ENCODE data around the gene ALDH18A1. TPM values are rescaled to one million over a fixed set of nuclear protein-coding genes. Genes with fewer than 3 reads are reported as not detected.

ALDH18A1 gene
- total RNA-seq, 1 experiment from 2014 or later: 166 TPM

- no peak overlapping the region for H3K4me3 Mint-ChIP-seq (ENCODE audit: unreplicated experiment)
- no peaks in the 10 kb centered on the region for H3K9me3 Mint-ChIP-seq (ENCODE audit: unreplicated experiment)
- no peak overlapping the region for H3K27ac Mint-ChIP-seq (ENCODE audit: unreplicated experiment)
- no peaks in the 10 kb centered on the region for H3K9me3 ChIP-seq
- no peak overlapping the region for H3K4me3 ChIP-seq (ENCODE audit: low read depth, low read length)
- intact Hi-C loops (cut with micrococcal nuclease; ENCODE audit: unreplicated experiment): no loop called here
- H3K4me1 ChIP-seq: peaks cover 6% of the 10 kb centered on the region; the same call in 1 of the 2 replicates
- no peaks in the 10 kb centered on the region for H3K27me3 ChIP-seq (replicated peaks; ENCODE audit: control insufficient read depth, insufficient read depth, low read length)
- no peaks in the 10 kb centered on the region for H3K27me3 Mint-ChIP-seq (ENCODE audit: insufficient read depth, unreplicated experiment)
- peaks cover 8% of the 10 kb centered on the region for H3K4me1 Mint-ChIP-seq (ENCODE audit: low read depth, unreplicated experiment)
- ChIA-PET POLR2A (no interaction called here), CTCF (no interaction called here)
- H3K36me3 ChIP-seq (ENCODE audit: control insufficient read depth, insufficient read depth, low read length): peaks cover 20% of the 10 kb centered on the region
- BruUV-seq (replicated peaks): no TSS peak
- no peak for TF ChIP-seq CTCF (IDR thresholded peaks at IDR 0.05; ENCODE audit: insufficient read depth in 1 of 2, low read depth in 1 of 2, low read length in 1 of 2, severe bottlenecking in 1 of 2, unreplicated experiment in 1 of 2)
- peaks cover 95% of the 10 kb centered on the region for H3K36me3 Mint-ChIP-seq (ENCODE audit: insufficient read depth, unreplicated experiment)
- DNase-seq: no peak
Measured at GRCh38 chr10:95610727-95611126, 45.8 kb downstream of the ALDH18A1 start.

GRCh38 chr10:95606922-95607321 is 49.6 kb downstream of the ALDH18A1 start:
- Histone ChIP-seq H3K4me3 (ENCODE audit: low read depth, low read length) (no peak overlapping the region), H3K4me1 (no peaks in the 10 kb centered on the region), H3K27me3 (replicated peaks; ENCODE audit: control insufficient read depth, insufficient read depth, low read length) (no peaks in the 10 kb centered on the region), H3K9me3 (no peaks in the 10 kb centered on the region), H3K36me3 (ENCODE audit: control insufficient read depth, insufficient read depth, low read length) (peaks cover 11% of the 10 kb centered on the region)
- H3K4me1 Mint-ChIP-seq (ENCODE audit: low read depth, unreplicated experiment): peaks cover 8% of the 10 kb centered on the region
- intact Hi-C loops (cut with micrococcal nuclease; ENCODE audit: unreplicated experiment): no loop called here
- peaks cover 83% of the 10 kb centered on the region for H3K36me3 Mint-ChIP-seq (ENCODE audit: insufficient read depth, unreplicated experiment)
- no TSS peak for BruUV-seq (replicated peaks)
- no peak for TF ChIP-seq CTCF (IDR thresholded peaks at IDR 0.05; ENCODE audit: insufficient read depth in 1 of 2, low read depth in 1 of 2, low read length in 1 of 2, severe bottlenecking in 1 of 2, unreplicated experiment in 1 of 2)
- ChIA-PET POLR2A (no interaction called here), CTCF (no interaction called here)
- no peaks in the 10 kb centered on the region for H3K27me3 Mint-ChIP-seq (ENCODE audit: insufficient read depth, unreplicated experiment)
- H3K4me3 Mint-ChIP-seq (ENCODE audit: unreplicated experiment): no peak overlapping the region
- no peaks in the 10 kb centered on the region for H3K9me3 Mint-ChIP-seq (ENCODE audit: unreplicated experiment)
- no peak for DNase-seq
- H3K27ac Mint-ChIP-seq (ENCODE audit: unreplicated experiment): no peak overlapping the region

- ChIA-PET POLR2A (interaction anchor here (1.1 kb wide), 1 partner anchor 89 kb away, joined by 3 read pairs; the partner anchor contains the start of gene TCTN3), CTCF (interaction anchor here (0.5 to 3.0 kb wide), 5 partner anchors 18 to 175 kb away, joined by 3 to 9 read pairs (median 3); partner anchors contain the start of gene TCTN3)
- H3K4me1 Mint-ChIP-seq (ENCODE audit: low read depth, unreplicated experiment): peaks cover 8% of the 10 kb centered on the region
- H3K27ac Mint-ChIP-seq (ENCODE audit: unreplicated experiment): no peak overlapping the region
- H3K4me1 ChIP-seq: 0 out of 2 replicates have a peak, but pooled peaks cover 3% of the 10 kb centered on the region
- no peak overlapping the region for H3K4me3 Mint-ChIP-seq (ENCODE audit: unreplicated experiment)
- peaks cover 66% of the 10 kb centered on the region for H3K36me3 Mint-ChIP-seq (ENCODE audit: insufficient read depth, unreplicated experiment)
- no TSS peak for BruUV-seq (replicated peaks)
- no peaks in the 10 kb centered on the region for H3K27me3 ChIP-seq (replicated peaks; ENCODE audit: control insufficient read depth, insufficient read depth, low read length)
- H3K9me3 Mint-ChIP-seq (ENCODE audit: unreplicated experiment): no peaks in the 10 kb centered on the region
- no peaks in the 10 kb centered on the region for H3K9me3 ChIP-seq
- H3K4me3 ChIP-seq (ENCODE audit: low read depth, low read length): no peak overlapping the region
- DNase-seq: no peak
- TF ChIP-seq CTCF (IDR thresholded peaks at IDR 0.05; ENCODE audit: insufficient read depth in 1 of 2, low read depth in 1 of 2, low read length in 1 of 2, severe bottlenecking in 1 of 2, unreplicated experiment in 1 of 2): no peak
- H3K36me3 ChIP-seq (ENCODE audit: control insufficient read depth, insufficient read depth, low read length): peaks cover 4% of the 10 kb centered on the region
- H3K27me3 Mint-ChIP-seq (ENCODE audit: insufficient read depth, unreplicated experiment): no peaks in the 10 kb centered on the region
- intact Hi-C loops (cut with micrococcal nuclease; ENCODE audit: unreplicated experiment): no loop called here
Measured at GRCh38 chr10:95605163-95605562, 51.3 kb downstream of the ALDH18A1 start.
